H1 (cell line): ENCODE results near the gene ZNF423. TPM values are rescaled to one million over a fixed set of nuclear protein-coding genes. Genes with fewer than 3 reads are reported as not detected.

Experiments used
- POLR2AphosphoS5 ChIP-seq: IDR thresholded peaks from 2 replicates; pipeline ENCODE4 v1.6.1; 2011; ENCODE audit warnings: low read depth, low read length
- SUZ12 ChIP-seq: fragments of 200-600 bp; sonication (generic); IDR thresholded peaks from 2 replicates; pipeline ENCODE4 v1.6.1; 2012; ENCODE audit warnings: mild to moderate bottlenecking, inconsistent platforms, low read length, moderate library complexity, mixed read lengths
- YY1 ChIP-seq: IDR thresholded peaks from 2 replicates; pipeline ENCODE4 v1.6.1; 2011; ENCODE audit warnings: low read depth, mild to moderate bottlenecking, low read length
- polyA plus RNA-seq, 7 experiments: library from polyadenylated mRNA; depleted of rRNA in 3 of 7; stranded (reverse) in 5 of 7; unstranded in 2 of 7; fragments of >200 nt in 5 of 7; fragments of 200-250 nt in 2 of 7; gene quantifications; 1 replicate in 5 of 7; 2 replicates in 1 of 7; 4 replicates in 1 of 7; pipeline versions ENCODE4 v1.2.1 to v1.2.3, GENCODE V29; 2011 to 2013; ENCODE audit warnings: missing spikeins in 2 of 7, mixed read lengths in 2 of 7
- total RNA-seq: library from RNA; stranded (reverse); fragmentation: NEBNext Ultra II Directional; extraction: Animal tissue kit (Norgen Biotek cat#: 25700); gene quantifications from 2 replicates; pipeline ENCODE4 v1.2.1, GENCODE V29; 2021
- TF ChIP-seq, protein P1 (sequence below): fragments of 300-600 bp; sonication (generic); IDR thresholded peaks from 2 replicates; pipeline ENCODE4 v1.7.1; 2012; ENCODE audit warnings: low read length, moderate library complexity, mild to moderate bottlenecking, inconsistent platforms; ENCODE audit not compliant: insufficient replicate concordance

The ZNF423 gene
- total and polyA plus RNA-seq, 2 of the 8 experiments (the other 6 are each of a cell fraction or from before 2014, with no cell fraction given) = 38.2 to 52.3 TPM

DNA sequence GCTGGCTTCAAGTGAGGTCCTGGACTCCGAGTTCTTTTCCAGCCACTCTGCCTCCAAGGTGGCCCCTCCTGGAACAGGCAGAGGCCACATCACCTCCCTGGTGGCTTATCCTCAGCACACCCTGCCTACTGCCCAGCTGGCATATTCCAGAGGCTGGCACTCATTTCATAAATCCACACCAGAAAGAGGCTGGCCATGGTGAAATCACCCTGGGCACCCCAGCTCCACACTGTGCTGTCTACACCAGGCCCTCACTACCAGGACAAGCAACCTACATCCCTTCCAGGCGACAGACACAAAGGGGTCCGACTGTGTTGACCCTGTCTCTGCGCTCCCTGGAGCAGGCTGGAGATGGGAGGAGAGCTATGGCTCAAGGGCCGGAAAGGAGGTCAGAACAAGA is 382.1 kb downstream of the ZNF423 start (continued):
- TF ChIP-seq, protein P1, sequence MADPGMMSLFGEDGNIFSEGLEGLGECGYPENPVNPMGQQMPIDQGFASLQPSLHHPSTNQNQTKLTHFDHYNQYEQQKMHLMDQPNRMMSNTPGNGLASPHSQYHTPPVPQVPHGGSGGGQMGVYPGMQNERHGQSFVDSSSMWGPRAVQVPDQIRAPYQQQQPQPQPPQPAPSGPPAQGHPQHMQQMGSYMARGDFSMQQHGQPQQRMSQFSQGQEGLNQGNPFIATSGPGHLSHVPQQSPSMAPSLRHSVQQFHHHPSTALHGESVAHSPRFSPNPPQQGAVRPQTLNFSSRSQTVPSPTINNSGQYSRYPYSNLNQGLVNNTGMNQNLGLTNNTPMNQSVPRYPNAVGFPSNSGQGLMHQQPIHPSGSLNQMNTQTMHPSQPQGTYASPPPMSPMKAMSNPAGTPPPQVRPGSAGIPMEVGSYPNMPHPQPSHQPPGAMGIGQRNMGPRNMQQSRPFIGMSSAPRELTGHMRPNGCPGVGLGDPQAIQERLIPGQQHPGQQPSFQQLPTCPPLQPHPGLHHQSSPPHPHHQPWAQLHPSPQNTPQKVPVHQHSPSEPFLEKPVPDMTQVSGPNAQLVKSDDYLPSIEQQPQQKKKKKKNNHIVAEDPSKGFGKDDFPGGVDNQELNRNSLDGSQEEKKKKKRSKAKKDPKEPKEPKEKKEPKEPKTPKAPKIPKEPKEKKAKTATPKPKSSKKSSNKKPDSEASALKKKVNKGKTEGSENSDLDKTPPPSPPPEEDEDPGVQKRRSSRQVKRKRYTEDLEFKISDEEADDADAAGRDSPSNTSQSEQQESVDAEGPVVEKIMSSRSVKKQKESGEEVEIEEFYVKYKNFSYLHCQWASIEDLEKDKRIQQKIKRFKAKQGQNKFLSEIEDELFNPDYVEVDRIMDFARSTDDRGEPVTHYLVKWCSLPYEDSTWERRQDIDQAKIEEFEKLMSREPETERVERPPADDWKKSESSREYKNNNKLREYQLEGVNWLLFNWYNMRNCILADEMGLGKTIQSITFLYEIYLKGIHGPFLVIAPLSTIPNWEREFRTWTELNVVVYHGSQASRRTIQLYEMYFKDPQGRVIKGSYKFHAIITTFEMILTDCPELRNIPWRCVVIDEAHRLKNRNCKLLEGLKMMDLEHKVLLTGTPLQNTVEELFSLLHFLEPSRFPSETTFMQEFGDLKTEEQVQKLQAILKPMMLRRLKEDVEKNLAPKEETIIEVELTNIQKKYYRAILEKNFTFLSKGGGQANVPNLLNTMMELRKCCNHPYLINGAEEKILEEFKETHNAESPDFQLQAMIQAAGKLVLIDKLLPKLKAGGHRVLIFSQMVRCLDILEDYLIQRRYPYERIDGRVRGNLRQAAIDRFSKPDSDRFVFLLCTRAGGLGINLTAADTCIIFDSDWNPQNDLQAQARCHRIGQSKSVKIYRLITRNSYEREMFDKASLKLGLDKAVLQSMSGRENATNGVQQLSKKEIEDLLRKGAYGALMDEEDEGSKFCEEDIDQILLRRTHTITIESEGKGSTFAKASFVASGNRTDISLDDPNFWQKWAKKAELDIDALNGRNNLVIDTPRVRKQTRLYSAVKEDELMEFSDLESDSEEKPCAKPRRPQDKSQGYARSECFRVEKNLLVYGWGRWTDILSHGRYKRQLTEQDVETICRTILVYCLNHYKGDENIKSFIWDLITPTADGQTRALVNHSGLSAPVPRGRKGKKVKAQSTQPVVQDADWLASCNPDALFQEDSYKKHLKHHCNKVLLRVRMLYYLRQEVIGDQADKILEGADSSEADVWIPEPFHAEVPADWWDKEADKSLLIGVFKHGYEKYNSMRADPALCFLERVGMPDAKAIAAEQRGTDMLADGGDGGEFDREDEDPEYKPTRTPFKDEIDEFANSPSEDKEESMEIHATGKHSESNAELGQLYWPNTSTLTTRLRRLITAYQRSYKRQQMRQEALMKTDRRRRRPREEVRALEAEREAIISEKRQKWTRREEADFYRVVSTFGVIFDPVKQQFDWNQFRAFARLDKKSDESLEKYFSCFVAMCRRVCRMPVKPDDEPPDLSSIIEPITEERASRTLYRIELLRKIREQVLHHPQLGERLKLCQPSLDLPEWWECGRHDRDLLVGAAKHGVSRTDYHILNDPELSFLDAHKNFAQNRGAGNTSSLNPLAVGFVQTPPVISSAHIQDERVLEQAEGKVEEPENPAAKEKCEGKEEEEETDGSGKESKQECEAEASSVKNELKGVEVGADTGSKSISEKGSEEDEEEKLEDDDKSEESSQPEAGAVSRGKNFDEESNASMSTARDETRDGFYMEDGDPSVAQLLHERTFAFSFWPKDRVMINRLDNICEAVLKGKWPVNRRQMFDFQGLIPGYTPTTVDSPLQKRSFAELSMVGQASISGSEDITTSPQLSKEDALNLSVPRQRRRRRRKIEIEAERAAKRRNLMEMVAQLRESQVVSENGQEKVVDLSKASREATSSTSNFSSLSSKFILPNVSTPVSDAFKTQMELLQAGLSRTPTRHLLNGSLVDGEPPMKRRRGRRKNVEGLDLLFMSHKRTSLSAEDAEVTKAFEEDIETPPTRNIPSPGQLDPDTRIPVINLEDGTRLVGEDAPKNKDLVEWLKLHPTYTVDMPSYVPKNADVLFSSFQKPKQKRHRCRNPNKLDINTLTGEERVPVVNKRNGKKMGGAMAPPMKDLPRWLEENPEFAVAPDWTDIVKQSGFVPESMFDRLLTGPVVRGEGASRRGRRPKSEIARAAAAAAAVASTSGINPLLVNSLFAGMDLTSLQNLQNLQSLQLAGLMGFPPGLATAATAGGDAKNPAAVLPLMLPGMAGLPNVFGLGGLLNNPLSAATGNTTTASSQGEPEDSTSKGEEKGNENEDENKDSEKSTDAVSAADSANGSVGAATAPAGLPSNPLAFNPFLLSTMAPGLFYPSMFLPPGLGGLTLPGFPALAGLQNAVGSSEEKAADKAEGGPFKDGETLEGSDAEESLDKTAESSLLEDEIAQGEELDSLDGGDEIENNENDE = no peak
- TF ChIP-seq POLR2AphosphoS5 = no peak
- no peak for TF ChIP-seq YY1
- no peak for TF ChIP-seq SUZ12
- TF ChIP-seq, all 59 proteins: peak for 0
